CD14-positive monocyte (primary cell): ENCODE results near the gene IGFBP2. TPM values are rescaled to one million over a fixed set of nuclear protein-coding genes. Genes with fewer than 3 reads are reported as not detected.

Experiments used
- DNase-seq, 3 donors: peaks; one replicate each; pipeline ENCODE4 v3.0.0-alpha.2; 2011 to 2022
- H2AFZ ChIP-seq: 2 replicates; pipeline ENCODE4 v1.6.0; 2012; ENCODE audit warnings: mild to moderate bottlenecking, low read depth, low read length, inconsistent platforms; ENCODE audit not compliant: insufficient read depth, poor library complexity, severe bottlenecking
- H3K27ac ChIP-seq, 2 donors: 1 replicate in 1 of 2; 2 replicates in 1 of 2; pipeline ENCODE4 v1.5.1; 2012 to 2013; ENCODE audit warnings: low read length in 2 of 2, control low read depth in 1 of 2, inconsistent platforms in 1 of 2, low read depth in 1 of 2, mild to moderate bottlenecking in 1 of 2
- H3K27me3 ChIP-seq, 2 donors: one replicate each; pipeline versions ENCODE4 v1.6.0 to v1.6.1; 2011 to 2013; ENCODE audit warnings: low read length in 2 of 2; ENCODE audit not compliant: control insufficient read depth in 2 of 2, insufficient read depth in 2 of 2
- H3K36me3 ChIP-seq, 2 donors: replicated peaks in 1 of 2; 1 replicate in 1 of 2; 2 replicates in 1 of 2; pipeline versions ENCODE4 v1.5.1 to v1.6.1; 2012 to 2013; ENCODE audit warnings: low read length in 2 of 2, control low read depth in 1 of 2, inconsistent platforms in 1 of 2, mild to moderate bottlenecking in 1 of 2; ENCODE audit not compliant: insufficient read depth in 2 of 2, control insufficient read depth in 1 of 2
- H3K4me1 ChIP-seq, 2 donors: 1 replicate in 1 of 2; 2 replicates in 1 of 2; pipeline versions ENCODE4 v1.5.1 to v1.6.1; 2012 to 2013; ENCODE audit warnings: low read length in 2 of 2, control low read depth in 1 of 2, inconsistent platforms in 1 of 2, mild to moderate bottlenecking in 1 of 2, moderate library complexity in 1 of 2; ENCODE audit not compliant: insufficient read depth in 2 of 2, control insufficient read depth in 1 of 2
- H3K4me2 ChIP-seq: replicated peaks from 2 replicates; pipeline ENCODE3; 2012; ENCODE audit warnings: low read length, moderate library complexity, mild to moderate bottlenecking; ENCODE audit not compliant: poor library complexity, severe bottlenecking; ENCODE audit errors: extremely low read depth
- H3K4me3 ChIP-seq, 3 experiments: fragments of 200-600 bp in 1 of 3; sonication (generic) in 1 of 3; replicated peaks in 1 of 3; 1 replicate in 2 of 3; 2 replicates in 1 of 3; pipeline ENCODE4 v1.5.1; 2011 to 2013; ENCODE audit warnings: low read length in 3 of 3, mild to moderate bottlenecking in 3 of 3, control low read depth in 2 of 3, low read depth in 2 of 3, inconsistent platforms in 1 of 3, moderate library complexity in 1 of 3
- H3K79me2 ChIP-seq: 2 replicates; pipeline ENCODE4 v1.6.0; 2012; ENCODE audit warnings: mild to moderate bottlenecking, control low read depth, inconsistent platforms, low read length, moderate library complexity; ENCODE audit not compliant: insufficient read depth
- H3K9ac ChIP-seq: 2 replicates; pipeline ENCODE4 v1.6.0; 2017; ENCODE audit warnings: low read length, mild to moderate bottlenecking; ENCODE audit not compliant: insufficient read depth, poor library complexity, severe bottlenecking
- H3K9me3 ChIP-seq, 2 donors: replicated peaks in 1 of 2; 1 replicate in 1 of 2; 2 replicates in 1 of 2; pipeline versions ENCODE4 v1.5.1 to v1.6.1; 2012 to 2013; ENCODE audit warnings: low read length in 2 of 2, control low read depth in 1 of 2; ENCODE audit not compliant: control insufficient read depth in 1 of 2, insufficient read depth in 1 of 2
- H4K20me1 ChIP-seq: 2 replicates; pipeline ENCODE4 v1.6.0; 2012; ENCODE audit warnings: mild to moderate bottlenecking, low read length, control low read depth, moderate library complexity; ENCODE audit not compliant: insufficient read depth
- H3K27ac Mint-ChIP-seq, 7 donors: one replicate each; pipeline ENCODE4 v1.8.0; 2020; ENCODE audit warnings: mild to moderate bottlenecking in 7 of 7, mixed read lengths in 7 of 7, moderate library complexity in 6 of 7, inconsistent platforms in 2 of 7
- H3K27me3 Mint-ChIP-seq, 3 donors: one replicate each; pipeline ENCODE4 v1.8.0; 2021 to 2022; ENCODE audit warnings: low read depth in 3 of 3, mild to moderate bottlenecking in 3 of 3, mixed read lengths in 3 of 3, moderate library complexity in 3 of 3, inconsistent platforms in 1 of 3
- H3K36me3 Mint-ChIP-seq, 2 donors: one replicate each; pipeline ENCODE4 v1.8.0; 2020; ENCODE audit warnings: mixed read lengths in 2 of 2, inconsistent platforms in 1 of 2, mild to moderate bottlenecking in 1 of 2
- H3K4me1 Mint-ChIP-seq: one replicate; pipeline ENCODE4 v1.8.0; 2020; ENCODE audit warnings: mild to moderate bottlenecking, mixed read lengths
- H3K4me3 Mint-ChIP-seq, 2 donors: one replicate each; pipeline ENCODE4 v1.8.0; 2020; ENCODE audit warnings: mild to moderate bottlenecking in 2 of 2, mixed read lengths in 2 of 2, moderate library complexity in 1 of 2
- H3K9me3 Mint-ChIP-seq, 7 donors: one replicate each; pipeline ENCODE4 v1.8.0; 2020 to 2022; ENCODE audit warnings: mixed read lengths in 7 of 7, mild to moderate bottlenecking in 6 of 7, moderate library complexity in 6 of 7, inconsistent platforms in 2 of 7
- CTCF ChIP-seq: fragments of 200-600 bp; IDR thresholded peaks from one replicate; pipeline ENCODE4 v1.8.0; 2022; ENCODE audit warnings: antibody characterized with exemption, mild to moderate bottlenecking
- WGBS: methylation state at CpG from one replicate; pipeline ENCODE4 v1.1.5; 2013; ENCODE audit warnings: missing lambda C conversion rate; ENCODE audit not compliant: insufficient coverage; 5-methylcytosine and 5-hydroxymethylcytosine counted together
- intact Hi-C, 2 donors: fragments of 100-400 bp; cut with micrococcal nuclease; formaldehyde crosslinking; loops; one replicate each; pipeline versions ENCODE4 v1.15.0 to v1.15.1; 2023
- polyA plus RNA-seq, 3 donors: library from polyadenylated mRNA; depleted of rRNA in 1 of 3; unstranded in 2 of 3; stranded (reverse) in 1 of 3; fragments of 300-500 nt in 2 of 3; fragments of >200 nt in 1 of 3; fragmentation: Illumina TruSeq in 2 of 3; gene quantifications; 1 replicate in 2 of 3; 2 replicates in 1 of 3; pipeline ENCODE4 v1.2.3, GENCODE V29; 2012 to 2021

Gene IGFBP2
- polyA plus RNA-seq, 3 donors = 1.6 TPM; not detected in 2

DNA sequence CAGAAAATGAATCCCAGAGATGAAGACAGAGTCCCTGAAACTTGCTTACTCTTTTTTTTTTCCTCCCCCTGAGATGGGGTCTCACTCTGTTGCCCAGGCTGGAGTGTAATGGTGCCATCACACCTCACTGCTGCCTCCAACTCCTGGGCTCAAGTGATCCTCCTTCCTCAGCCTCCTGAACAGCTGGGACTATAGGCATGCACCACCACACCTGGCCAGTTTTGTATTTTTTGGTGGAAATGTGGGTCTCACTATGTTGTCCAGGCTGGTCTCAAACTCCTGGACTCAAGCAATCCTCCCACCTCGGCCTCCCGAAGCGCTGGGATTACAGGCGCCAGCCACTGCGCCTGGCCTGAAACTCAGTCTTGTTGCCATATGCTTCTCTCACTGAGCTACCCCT, 27.8 kb downstream of the IGFBP2 start:
- H3K27ac ChIP-seq = no peak overlapping the region
- no peak overlapping the region for H3K4me2 ChIP-seq
- intact Hi-C loops = loop anchor here in 1 of 2 donors (10.0 kb wide), 1 partner anchor 626 kb away; no protein-coding TSS in a partner anchor
- no peak overlapping the region for H3K27ac Mint-ChIP-seq
- no peak overlapping the region for H3K9ac ChIP-seq
- no peak for DNase-seq
- H3K36me3 Mint-ChIP-seq = no peaks in the 10 kb centered on the region
- H3K4me1 Mint-ChIP-seq = no peaks in the 10 kb centered on the region
- no peaks in the 10 kb centered on the region for H4K20me1 ChIP-seq
- H3K4me1 ChIP-seq = no peaks in the 10 kb centered on the region
- H3K36me3 ChIP-seq = no peaks in the 10 kb centered on the region
- H3K9me3 ChIP-seq = no peaks in the 10 kb centered on the region
- 100% methylated on average over 4 of the region's 5 CpGs for WGBS
- no peak overlapping the region for H3K4me3 Mint-ChIP-seq
- H3K9me3 Mint-ChIP-seq = no peaks in the 10 kb centered on the region
- TF ChIP-seq CTCF = no peak
- no peak overlapping the region for H3K4me3 ChIP-seq
- H3K27me3 Mint-ChIP-seq = peaks cover 0 to 5% (median 0%) of the 10 kb centered on the region in 3 donors
- no peaks in the 10 kb centered on the region for H3K27me3 ChIP-seq
- H3K79me2 ChIP-seq = no peaks in the 10 kb centered on the region
- H2AFZ ChIP-seq = no peak overlapping the region

DNA sequence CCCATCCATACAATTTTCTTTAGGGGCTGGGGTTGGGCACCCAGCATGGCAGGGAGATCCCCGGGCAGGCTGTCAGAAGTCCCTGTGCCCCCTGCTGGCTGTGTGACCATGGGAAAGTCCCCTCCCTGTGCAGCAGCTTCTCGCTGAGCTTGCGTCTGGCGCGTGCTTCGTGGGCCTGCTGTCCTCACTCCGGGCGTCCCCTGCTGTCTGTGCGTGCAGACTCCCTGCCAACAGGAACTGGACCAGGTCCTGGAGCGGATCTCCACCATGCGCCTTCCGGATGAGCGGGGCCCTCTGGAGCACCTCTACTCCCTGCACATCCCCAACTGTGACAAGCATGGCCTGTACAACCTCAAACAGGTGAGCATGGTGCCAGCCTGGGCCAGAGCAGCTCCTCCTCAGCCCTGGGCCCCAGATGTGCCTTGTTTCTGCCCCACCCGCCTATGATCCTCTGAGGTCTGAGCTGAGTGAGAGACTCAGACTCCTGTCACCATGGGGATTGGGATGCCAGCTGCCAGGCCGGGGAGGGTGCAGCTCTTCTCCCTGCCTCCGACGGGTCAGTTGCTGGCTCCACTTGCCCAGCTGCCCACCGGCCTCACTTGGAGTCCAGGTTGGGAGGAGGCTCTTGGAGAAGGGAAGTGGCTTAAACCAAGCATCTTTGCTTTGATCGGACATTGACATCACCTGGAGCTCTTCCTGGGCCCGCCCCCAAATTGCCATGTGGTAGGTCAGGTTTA, 28.6 kb downstream of the IGFBP2 start:
- Histone ChIP-seq H3K27me3 (no peaks in the 10 kb centered on the region), H3K4me1 (no peaks in the 10 kb centered on the region), H4K20me1 (no peaks in the 10 kb centered on the region), H3K79me2 (no peaks in the 10 kb centered on the region), H3K4me3 (no peak overlapping the region), H3K9me3 (no peaks in the 10 kb centered on the region), H3K4me2 (no peak overlapping the region), H2AFZ (no peak overlapping the region), H3K9ac (no peak overlapping the region), H3K27ac (no peak overlapping the region), H3K36me3 (no peaks in the 10 kb centered on the region)
- no peak for DNase-seq
- TF ChIP-seq CTCF = no peak
- Mint-ChIP-seq H3K36me3 (no peaks in the 10 kb centered on the region), H3K27ac (no peak overlapping the region), H3K27me3 (peaks cover 0 to 5% (median 0%) of the 10 kb centered on the region in 3 donors), H3K9me3 (no peaks in the 10 kb centered on the region), H3K4me3 (no peak overlapping the region), H3K4me1 (no peaks in the 10 kb centered on the region)
- 95% methylated on average over 20 of the region's 20 CpGs for WGBS
- intact Hi-C loops = loop anchor here in 1 of 2 donors (10.0 kb wide), 1 partner anchor 627 kb away; no protein-coding TSS in a partner anchor
